ENCODE results near the gene VPS45.

Gene VPS45

DNA sequence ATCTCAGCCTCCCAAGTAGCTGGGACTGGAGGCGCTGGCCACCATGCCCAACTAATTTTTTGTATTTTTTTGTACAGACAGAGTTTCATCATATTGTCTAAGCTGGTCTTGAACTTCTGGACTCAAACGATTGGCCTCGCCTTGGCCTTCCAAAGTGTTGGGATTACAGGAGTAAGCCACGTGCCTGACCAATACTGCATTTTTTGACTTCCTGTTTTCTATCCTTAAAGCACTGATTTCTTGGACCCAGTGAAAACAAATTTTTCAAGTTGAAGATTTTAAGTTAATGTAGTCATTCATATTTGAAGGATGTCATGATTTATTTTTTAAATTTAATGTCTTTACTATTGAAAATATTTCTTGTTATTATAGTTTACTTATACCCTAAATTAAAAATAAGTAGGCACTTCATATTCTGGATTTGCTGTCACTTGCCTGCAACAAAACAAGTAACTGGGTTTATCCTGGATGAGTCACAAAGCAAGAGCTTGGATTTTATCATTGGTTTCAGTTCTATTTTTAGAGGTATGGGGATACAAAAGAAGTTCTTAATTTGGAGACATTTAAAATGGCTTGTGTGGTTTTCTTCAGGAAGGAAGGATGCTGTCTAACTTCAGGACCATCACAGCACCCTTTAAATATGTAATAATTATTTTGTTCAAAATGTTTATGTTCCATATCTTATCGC lies 2.2 kb upstream of the VPS45 start:
- no peak overlapping the region for H3K4me3 ChIP-seq (ENCODE audit: low read depth in 1 of 2, low read length in 1 of 2)

DNA sequence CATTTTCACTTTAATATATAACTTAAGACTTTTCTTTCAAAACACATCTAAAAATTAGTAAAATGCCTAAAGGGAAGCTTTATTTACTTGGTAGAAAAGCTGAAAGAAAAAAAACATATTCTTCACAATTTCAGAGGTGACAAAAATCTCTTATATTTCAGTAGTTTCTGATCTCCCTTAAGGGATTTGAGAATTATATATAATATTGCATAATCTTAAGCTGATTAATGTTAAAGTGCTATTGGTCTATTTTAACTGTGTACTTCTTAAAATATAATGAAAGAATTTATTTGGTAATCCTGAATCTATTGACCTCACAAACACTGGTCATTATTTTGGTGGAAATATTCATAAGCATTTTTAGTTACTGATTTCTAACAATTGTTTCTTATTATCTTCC lies 1.2 kb upstream of the VPS45 start:
- H3K4me3 ChIP-seq (ENCODE audit: low read depth in 1 of 2, low read length in 1 of 2) = peak overlapping the region in 1 of 2 experiments; percentile 75
- H3K27me3 ChIP-seq = peaks cover 53% of the 10 kb centered on the region
- no peaks in the 10 kb centered on the region for H3K9me3 ChIP-seq
- no peaks in the 10 kb centered on the region for H3K36me3 ChIP-seq
- H3K27ac ChIP-seq = no peak overlapping the region
- peaks cover 16% of the 10 kb centered on the region in 2 experiments for H3K4me1 ChIP-seq (ENCODE audit: control insufficient read depth in 1 of 2, insufficient read depth in 1 of 2, low read depth in 1 of 2, low read length in 1 of 2)
- TF ChIP-seq, protein P1, sequence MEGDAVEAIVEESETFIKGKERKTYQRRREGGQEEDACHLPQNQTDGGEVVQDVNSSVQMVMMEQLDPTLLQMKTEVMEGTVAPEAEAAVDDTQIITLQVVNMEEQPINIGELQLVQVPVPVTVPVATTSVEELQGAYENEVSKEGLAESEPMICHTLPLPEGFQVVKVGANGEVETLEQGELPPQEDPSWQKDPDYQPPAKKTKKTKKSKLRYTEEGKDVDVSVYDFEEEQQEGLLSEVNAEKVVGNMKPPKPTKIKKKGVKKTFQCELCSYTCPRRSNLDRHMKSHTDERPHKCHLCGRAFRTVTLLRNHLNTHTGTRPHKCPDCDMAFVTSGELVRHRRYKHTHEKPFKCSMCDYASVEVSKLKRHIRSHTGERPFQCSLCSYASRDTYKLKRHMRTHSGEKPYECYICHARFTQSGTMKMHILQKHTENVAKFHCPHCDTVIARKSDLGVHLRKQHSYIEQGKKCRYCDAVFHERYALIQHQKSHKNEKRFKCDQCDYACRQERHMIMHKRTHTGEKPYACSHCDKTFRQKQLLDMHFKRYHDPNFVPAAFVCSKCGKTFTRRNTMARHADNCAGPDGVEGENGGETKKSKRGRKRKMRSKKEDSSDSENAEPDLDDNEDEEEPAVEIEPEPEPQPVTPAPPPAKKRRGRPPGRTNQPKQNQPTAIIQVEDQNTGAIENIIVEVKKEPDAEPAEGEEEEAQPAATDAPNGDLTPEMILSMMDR (IDR thresholded peaks at IDR 0.05) = no peak

More for the DNA sequence above, 2.2 kb upstream of the VPS45 start:
- H3K27me3 ChIP-seq = peaks cover 53% of the 10 kb centered on the region
- peaks cover 16% of the 10 kb centered on the region in 2 experiments for H3K4me1 ChIP-seq (ENCODE audit: control insufficient read depth in 1 of 2, insufficient read depth in 1 of 2, low read depth in 1 of 2, low read length in 1 of 2)
- no peaks in the 10 kb centered on the region for H3K36me3 ChIP-seq
- TF ChIP-seq, protein P1 (IDR thresholded peaks at IDR 0.05) = no peak
- H3K27ac ChIP-seq = no peak overlapping the region
- no peaks in the 10 kb centered on the region for H3K9me3 ChIP-seq

DNA sequence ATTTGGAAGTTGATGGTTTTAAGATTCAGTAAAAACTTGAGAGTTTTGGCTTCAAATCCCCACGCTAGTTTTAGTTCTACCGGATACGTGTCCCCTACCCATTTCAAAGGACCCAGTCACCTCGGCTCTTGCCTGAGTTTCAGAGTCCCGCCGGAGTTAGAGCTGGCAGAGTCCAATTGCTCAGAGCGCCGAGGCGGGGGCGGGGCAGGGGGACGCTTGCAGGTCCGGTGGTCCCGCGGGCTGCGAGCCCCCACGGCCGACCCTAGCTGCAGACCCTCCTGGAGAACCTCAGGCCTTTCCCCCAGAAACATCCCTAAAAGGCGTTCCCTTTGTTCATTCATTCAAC lies 765 bp upstream of the VPS45 start:
- Histone ChIP-seq H3K9me3 (no peaks in the 10 kb centered on the region), H3K4me3 (ENCODE audit: low read depth in 1 of 2, low read length in 1 of 2) (peak overlapping the region; percentile 75 to 86), H3K27ac (no peak overlapping the region), H3K36me3 (no peaks in the 10 kb centered on the region), H3K4me1 (ENCODE audit: control insufficient read depth in 1 of 2, insufficient read depth in 1 of 2, low read depth in 1 of 2, low read length in 1 of 2) (peaks cover 16% of the 10 kb centered on the region in 2 experiments), H3K27me3 (peaks cover 48% of the 10 kb centered on the region)
- TF ChIP-seq, protein P1 (IDR thresholded peaks at IDR 0.05) = no peak

DNA sequence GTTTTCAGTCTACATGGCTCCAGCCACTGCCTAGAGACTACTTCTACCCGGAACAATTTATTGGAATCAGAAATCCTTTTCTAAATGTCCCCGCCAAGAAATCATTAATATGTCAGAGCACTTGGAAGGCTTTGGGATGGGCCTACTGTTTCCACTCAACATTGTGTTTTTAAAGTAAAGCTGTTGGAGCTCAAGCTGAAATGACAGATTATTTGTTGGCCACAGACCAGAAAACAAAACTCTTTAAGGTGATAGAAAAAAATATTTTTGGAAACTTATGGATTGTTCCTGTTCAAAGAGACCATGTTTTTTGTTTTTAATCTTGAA lies 496 bp downstream of the VPS45 start:
- peak overlapping the region; percentile 75 to 86 for H3K4me3 ChIP-seq (ENCODE audit: low read depth in 1 of 2, low read length in 1 of 2)
- H3K9me3 ChIP-seq = no peaks in the 10 kb centered on the region
- no peaks in the 10 kb centered on the region for H3K36me3 ChIP-seq
- TF ChIP-seq, protein P1 (IDR thresholded peaks at IDR 0.05) = no peak
- no peak overlapping the region for H3K27ac ChIP-seq
- peaks cover 16% of the 10 kb centered on the region in 2 experiments for H3K4me1 ChIP-seq (ENCODE audit: control insufficient read depth in 1 of 2, insufficient read depth in 1 of 2, low read depth in 1 of 2, low read length in 1 of 2)
- H3K27me3 ChIP-seq = peaks cover 38% of the 10 kb centered on the region

DNA sequence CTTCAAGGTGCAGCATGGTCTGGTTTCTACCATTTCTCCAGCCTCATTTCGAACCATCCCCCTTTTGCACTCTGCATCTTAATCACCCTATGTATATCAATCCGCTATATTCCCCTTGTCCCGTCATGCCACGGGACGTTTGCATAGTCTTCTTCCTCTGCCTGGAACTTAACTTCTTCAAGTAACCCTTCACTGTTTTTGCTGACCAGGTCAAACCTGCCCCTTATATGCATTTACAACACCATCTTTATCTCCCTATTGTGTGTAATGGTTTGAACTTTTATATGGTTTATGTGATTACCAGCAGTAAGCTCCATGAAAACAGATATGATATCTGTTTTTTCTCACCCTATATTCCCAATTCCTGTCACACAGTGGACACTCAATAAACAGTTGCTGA lies 2.3 kb downstream of the VPS45 start:
- H3K27ac ChIP-seq = no peak overlapping the region
- TF ChIP-seq, protein P1 (IDR thresholded peaks at IDR 0.05) = no peak
- H3K27me3 ChIP-seq = peaks cover 21% of the 10 kb centered on the region
- peaks cover 16% of the 10 kb centered on the region in 2 experiments for H3K4me1 ChIP-seq (ENCODE audit: control insufficient read depth in 1 of 2, insufficient read depth in 1 of 2, low read depth in 1 of 2, low read length in 1 of 2)
- no peak overlapping the region for H3K4me3 ChIP-seq (ENCODE audit: low read depth in 1 of 2, low read length in 1 of 2)
- no peaks in the 10 kb centered on the region for H3K36me3 ChIP-seq
- H3K9me3 ChIP-seq = no peaks in the 10 kb centered on the region
